GM23338 (cell line): Measurements from ENCODE around the gene BLACAT1. TPM values are rescaled to one million over a fixed set of nuclear protein-coding genes. Genes with fewer than 3 reads are reported as not detected.

Experiments used
- ATAC-seq: fragments of 200-7000 bp; cut with Tn5 transposase; 3 replicates; pipeline ENCODE4 v1.9.1; 2020
- DNase-seq: peaks from one replicate; pipeline ENCODE4 v3.0.0-alpha.2; 2015; ENCODE audit warnings: low spot score
- H2AFZ ChIP-seq: fragments of 200-600 bp; sonication (generic); 2 replicates; pipeline ENCODE4 v1.8.0; 2016; ENCODE audit warnings: antibody characterized with exemption, mild to moderate bottlenecking, moderate library complexity
- H3F3A ChIP-seq: fragments of 200-600 bp; sonication (generic); replicated peaks from 2 replicates; pipeline ENCODE4 v1.8.0; 2017; ENCODE audit warnings: antibody characterized with exemption, mixed run types, low read depth
- H3K27ac ChIP-seq: fragments of 200-600 bp; sonication (generic); 2 replicates; pipeline ENCODE4 v1.6.1; 2016; ENCODE audit warnings: low read depth
- H3K27me3 ChIP-seq: fragments of 200-600 bp; sonication (generic); 2 replicates; pipeline ENCODE4 v1.8.0; 2016; ENCODE audit warnings: mild to moderate bottlenecking, mixed run types, moderate library complexity; ENCODE audit not compliant: insufficient read depth
- H3K36me3 ChIP-seq: fragments of 200-600 bp; sonication (generic); 2 replicates; pipeline ENCODE4 v1.8.0; 2016; ENCODE audit warnings: mild to moderate bottlenecking; ENCODE audit not compliant: insufficient read depth
- H3K4me1 ChIP-seq: fragments of 200-600 bp; sonication (generic); 2 replicates; pipeline ENCODE4 v1.8.0; 2016; ENCODE audit warnings: mild to moderate bottlenecking, moderate library complexity; ENCODE audit not compliant: insufficient read depth
- H3K4me2 ChIP-seq: fragments of 200-600 bp; sonication (generic); 2 replicates; pipeline ENCODE4 v1.7.1; 2017; ENCODE audit warnings: mixed run types
- H3K4me3 ChIP-seq: fragments of 200-600 bp; sonication (generic); 2 replicates; pipeline ENCODE4 v1.6.1; 2016; ENCODE audit warnings: mixed run types
- H3K79me2 ChIP-seq: fragments of 200-600 bp; sonication (generic); replicated peaks from 2 replicates; pipeline ENCODE4 v1.8.0; 2017; ENCODE audit warnings: mild to moderate bottlenecking; ENCODE audit not compliant: insufficient read depth
- H3K9me2 ChIP-seq: fragments of 200-600 bp; sonication (generic); 2 replicates; pipeline ENCODE4 v1.8.0; 2017; ENCODE audit not compliant: insufficient read depth
- H4K20me1 ChIP-seq: fragments of 200-600 bp; sonication (generic); replicated peaks from 2 replicates; pipeline ENCODE4 v1.8.0; 2017; ENCODE audit warnings: mild to moderate bottlenecking; ENCODE audit not compliant: insufficient read depth
- H3K27ac Mint-ChIP-seq: 2 replicates; pipeline ENCODE4 v1.8.0; 2020; ENCODE audit warnings: inconsistent platforms, mild to moderate bottlenecking, moderate library complexity, mixed read lengths
- H3K27me3 Mint-ChIP-seq: 3 replicates; pipeline ENCODE4 v1.8.0; 2022; ENCODE audit warnings: low read depth, mild to moderate bottlenecking, moderate library complexity, mixed read lengths, inconsistent platforms; ENCODE audit not compliant: insufficient read depth, poor library complexity
- H3K36me3 Mint-ChIP-seq: 3 replicates; pipeline ENCODE4 v1.8.0; 2021; ENCODE audit warnings: low read depth, mild to moderate bottlenecking, inconsistent platforms, moderate library complexity, mixed read lengths
- H3K4me1 Mint-ChIP-seq: 3 replicates; pipeline ENCODE4 v1.8.0; 2020; ENCODE audit warnings: mild to moderate bottlenecking, inconsistent platforms, mixed read lengths
- H3K4me3 Mint-ChIP-seq: 3 replicates; pipeline ENCODE4 v1.8.0; 2021; ENCODE audit warnings: moderate library complexity, mild to moderate bottlenecking, inconsistent platforms, mixed read lengths
- H3K9me3 Mint-ChIP-seq: 3 replicates; pipeline ENCODE4 v1.8.0; 2020; ENCODE audit warnings: moderate library complexity, mild to moderate bottlenecking, inconsistent platforms, mixed read lengths
- CREB1 ChIP-seq: fragments of 250-450 bp; sonication (Bioruptor Pico); IDR thresholded peaks from 2 replicates; pipeline ENCODE4 v1.5.0; 2020; ENCODE audit warnings: low read depth, mild to moderate bottlenecking, moderate library complexity
- CTCF ChIP-seq, 2 experiments: fragments of 200-600 bp in 1 of 2; sonication (generic) in 1 of 2; conservative IDR thresholded peaks; 2 replicates each; pipeline versions ENCODE4 v1.5.1 to v1.6.1; 2016 to 2017; ENCODE audit warnings: antibody characterized with exemption in 2 of 2, low read depth in 2 of 2, mild to moderate bottlenecking in 2 of 2, moderate library complexity in 1 of 2
- ETS1 ChIP-seq: IDR thresholded peaks from 2 replicates; pipeline ENCODE4 v1.6.1; 2016; ENCODE audit warnings: antibody characterized with exemption
- JUNB ChIP-seq: IDR thresholded peaks from one replicate; pipeline ENCODE4 v1.6.1; 2016; ENCODE audit warnings: antibody characterized with exemption; ENCODE audit not compliant: unreplicated experiment
- NANOG ChIP-seq: IDR thresholded peaks from 2 replicates; pipeline ENCODE4 v1.6.1; 2016; ENCODE audit warnings: antibody characterized with exemption, borderline replicate concordance
- POLR2AphosphoS5 ChIP-seq: IDR thresholded peaks from 2 replicates; pipeline ENCODE4 v1.6.1; 2016; ENCODE audit warnings: antibody characterized with exemption, low read depth
- STAT1 ChIP-seq: IDR thresholded peaks from one replicate; pipeline ENCODE4 v1.6.1; 2016; ENCODE audit warnings: antibody characterized with exemption; ENCODE audit not compliant: unreplicated experiment
- ZNF331 ChIP-seq: fragments of 250-450 bp; sonication (Bioruptor Pico); IDR thresholded peaks from 2 replicates; pipeline ENCODE4 v1.5.0; 2020; ENCODE audit warnings: low read depth, mild to moderate bottlenecking, moderate library complexity
- polyA plus RNA-seq: library from polyadenylated mRNA; unstranded; fragments of >200 nt; fragmentation: Nextera tagmentation; extraction: Ambion mirVana; gene quantifications from 2 replicates; pipeline ENCODE4 v1.2.1, GENCODE V29; 2016
- total RNA-seq: library from RNA; depleted of rRNA; stranded (reverse); fragments of >200 nt; shearing (Covaris generic); gene quantifications from 2 replicates; pipeline ENCODE4 v1.2.3, GENCODE V29; 2014
- TF ChIP-seq, protein P1 (sequence below): IDR thresholded peaks from one replicate; pipeline ENCODE4 v1.6.1; 2018; ENCODE audit warnings: antibody characterized with exemption; ENCODE audit not compliant: unreplicated experiment
- TF ChIP-seq, protein P2 (sequence below): fragments of 250-450 bp; sonication (Bioruptor Pico); IDR thresholded peaks from 2 replicates; pipeline ENCODE4 v1.5.0; 2020; ENCODE audit warnings: mild to moderate bottlenecking, moderate library complexity

Gene BLACAT1
- total and polyA plus RNA-seq, 2 experiments from 2014 or later, result 1.6 to 6.2 TPM

DNA sequence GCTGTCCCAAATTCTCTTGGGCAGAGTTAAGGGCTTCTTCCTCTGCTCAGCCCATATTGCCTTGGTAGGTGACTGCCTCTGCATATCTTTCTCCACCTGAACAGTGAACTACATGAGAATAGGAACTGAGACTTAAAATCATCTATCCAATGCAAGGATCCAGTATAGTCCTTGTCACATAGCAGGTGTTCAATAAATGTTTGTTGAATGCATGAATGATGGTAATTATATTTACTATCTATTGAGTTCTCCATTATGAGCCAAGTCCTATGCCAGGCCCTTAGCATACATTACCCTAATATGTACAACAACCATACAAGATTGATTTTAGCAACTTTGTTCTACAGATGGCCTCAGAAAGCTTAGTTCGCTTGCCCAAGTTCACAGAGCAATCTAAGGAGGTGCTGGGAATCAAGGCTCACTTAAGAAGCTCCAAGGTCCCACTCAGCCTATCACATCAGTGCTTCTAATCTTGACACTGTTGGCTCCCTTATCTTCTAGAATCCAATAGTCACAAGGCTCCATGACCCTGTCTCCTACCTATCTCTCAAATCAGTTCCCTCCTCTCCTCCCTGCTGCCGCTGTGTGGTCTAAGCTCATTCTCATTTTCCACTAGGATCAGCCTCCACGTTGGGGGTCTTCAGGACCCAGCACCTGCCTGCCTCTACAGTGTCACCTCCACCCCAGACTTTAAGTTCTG is 46.4 kb upstream of the BLACAT1 start:
- Histone ChIP-seq H3K4me2 (no peak overlapping the region), H3K4me3 (no peak overlapping the region), H3K79me2 (peaks cover 25% of the 10 kb centered on the region), H3K9me2 (0 out of 2 replicates have a peak, but pooled peaks cover 3% of the 10 kb centered on the region), H3K36me3 (no peaks in the 10 kb centered on the region), H3K4me1 (peaks cover 31% of the 10 kb centered on the region), H3K27me3 (no peaks in the 10 kb centered on the region), H3K27ac (no peak overlapping the region), H3F3A (0 out of 2 replicates have a peak, but pooled peaks cover 4% of the 10 kb centered on the region), H2AFZ (no peak overlapping the region), H4K20me1 (peaks cover 12% of the 10 kb centered on the region)
- Mint-ChIP-seq H3K36me3 (peaks cover 11% of the 10 kb centered on the region; the same call in 2 of the 3 replicates), H3K9me3 (peaks cover 3% of the 10 kb centered on the region; the same call in 2 of the 3 replicates), H3K4me3 (no peak overlapping the region), H3K27me3 (peaks cover 4% of the 10 kb centered on the region), H3K4me1 (peaks cover 50% of the 10 kb centered on the region), H3K27ac (no peak overlapping the region)
- no peak for DNase-seq
- no peak for TF ChIP-seq ZNF331
- TF ChIP-seq NANOG, result no peak
- TF ChIP-seq, protein P1, sequence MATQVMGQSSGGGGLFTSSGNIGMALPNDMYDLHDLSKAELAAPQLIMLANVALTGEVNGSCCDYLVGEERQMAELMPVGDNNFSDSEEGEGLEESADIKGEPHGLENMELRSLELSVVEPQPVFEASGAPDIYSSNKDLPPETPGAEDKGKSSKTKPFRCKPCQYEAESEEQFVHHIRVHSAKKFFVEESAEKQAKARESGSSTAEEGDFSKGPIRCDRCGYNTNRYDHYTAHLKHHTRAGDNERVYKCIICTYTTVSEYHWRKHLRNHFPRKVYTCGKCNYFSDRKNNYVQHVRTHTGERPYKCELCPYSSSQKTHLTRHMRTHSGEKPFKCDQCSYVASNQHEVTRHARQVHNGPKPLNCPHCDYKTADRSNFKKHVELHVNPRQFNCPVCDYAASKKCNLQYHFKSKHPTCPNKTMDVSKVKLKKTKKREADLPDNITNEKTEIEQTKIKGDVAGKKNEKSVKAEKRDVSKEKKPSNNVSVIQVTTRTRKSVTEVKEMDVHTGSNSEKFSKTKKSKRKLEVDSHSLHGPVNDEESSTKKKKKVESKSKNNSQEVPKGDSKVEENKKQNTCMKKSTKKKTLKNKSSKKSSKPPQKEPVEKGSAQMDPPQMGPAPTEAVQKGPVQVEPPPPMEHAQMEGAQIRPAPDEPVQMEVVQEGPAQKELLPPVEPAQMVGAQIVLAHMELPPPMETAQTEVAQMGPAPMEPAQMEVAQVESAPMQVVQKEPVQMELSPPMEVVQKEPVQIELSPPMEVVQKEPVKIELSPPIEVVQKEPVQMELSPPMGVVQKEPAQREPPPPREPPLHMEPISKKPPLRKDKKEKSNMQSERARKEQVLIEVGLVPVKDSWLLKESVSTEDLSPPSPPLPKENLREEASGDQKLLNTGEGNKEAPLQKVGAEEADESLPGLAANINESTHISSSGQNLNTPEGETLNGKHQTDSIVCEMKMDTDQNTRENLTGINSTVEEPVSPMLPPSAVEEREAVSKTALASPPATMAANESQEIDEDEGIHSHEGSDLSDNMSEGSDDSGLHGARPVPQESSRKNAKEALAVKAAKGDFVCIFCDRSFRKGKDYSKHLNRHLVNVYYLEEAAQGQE, result no peak
- TF ChIP-seq CREB1 (CRISPR knock-in tag), result no peak
- TF ChIP-seq STAT1, result no peak
- TF ChIP-seq CTCF (conservative IDR thresholded peaks at IDR 0.05; ENCODE audit: low read depth in 2 of 2), result no peak
- no peak for TF ChIP-seq POLR2AphosphoS5
- TF ChIP-seq JUNB, result no peak
- no peak for TF ChIP-seq ETS1
- TF ChIP-seq, protein P2, sequence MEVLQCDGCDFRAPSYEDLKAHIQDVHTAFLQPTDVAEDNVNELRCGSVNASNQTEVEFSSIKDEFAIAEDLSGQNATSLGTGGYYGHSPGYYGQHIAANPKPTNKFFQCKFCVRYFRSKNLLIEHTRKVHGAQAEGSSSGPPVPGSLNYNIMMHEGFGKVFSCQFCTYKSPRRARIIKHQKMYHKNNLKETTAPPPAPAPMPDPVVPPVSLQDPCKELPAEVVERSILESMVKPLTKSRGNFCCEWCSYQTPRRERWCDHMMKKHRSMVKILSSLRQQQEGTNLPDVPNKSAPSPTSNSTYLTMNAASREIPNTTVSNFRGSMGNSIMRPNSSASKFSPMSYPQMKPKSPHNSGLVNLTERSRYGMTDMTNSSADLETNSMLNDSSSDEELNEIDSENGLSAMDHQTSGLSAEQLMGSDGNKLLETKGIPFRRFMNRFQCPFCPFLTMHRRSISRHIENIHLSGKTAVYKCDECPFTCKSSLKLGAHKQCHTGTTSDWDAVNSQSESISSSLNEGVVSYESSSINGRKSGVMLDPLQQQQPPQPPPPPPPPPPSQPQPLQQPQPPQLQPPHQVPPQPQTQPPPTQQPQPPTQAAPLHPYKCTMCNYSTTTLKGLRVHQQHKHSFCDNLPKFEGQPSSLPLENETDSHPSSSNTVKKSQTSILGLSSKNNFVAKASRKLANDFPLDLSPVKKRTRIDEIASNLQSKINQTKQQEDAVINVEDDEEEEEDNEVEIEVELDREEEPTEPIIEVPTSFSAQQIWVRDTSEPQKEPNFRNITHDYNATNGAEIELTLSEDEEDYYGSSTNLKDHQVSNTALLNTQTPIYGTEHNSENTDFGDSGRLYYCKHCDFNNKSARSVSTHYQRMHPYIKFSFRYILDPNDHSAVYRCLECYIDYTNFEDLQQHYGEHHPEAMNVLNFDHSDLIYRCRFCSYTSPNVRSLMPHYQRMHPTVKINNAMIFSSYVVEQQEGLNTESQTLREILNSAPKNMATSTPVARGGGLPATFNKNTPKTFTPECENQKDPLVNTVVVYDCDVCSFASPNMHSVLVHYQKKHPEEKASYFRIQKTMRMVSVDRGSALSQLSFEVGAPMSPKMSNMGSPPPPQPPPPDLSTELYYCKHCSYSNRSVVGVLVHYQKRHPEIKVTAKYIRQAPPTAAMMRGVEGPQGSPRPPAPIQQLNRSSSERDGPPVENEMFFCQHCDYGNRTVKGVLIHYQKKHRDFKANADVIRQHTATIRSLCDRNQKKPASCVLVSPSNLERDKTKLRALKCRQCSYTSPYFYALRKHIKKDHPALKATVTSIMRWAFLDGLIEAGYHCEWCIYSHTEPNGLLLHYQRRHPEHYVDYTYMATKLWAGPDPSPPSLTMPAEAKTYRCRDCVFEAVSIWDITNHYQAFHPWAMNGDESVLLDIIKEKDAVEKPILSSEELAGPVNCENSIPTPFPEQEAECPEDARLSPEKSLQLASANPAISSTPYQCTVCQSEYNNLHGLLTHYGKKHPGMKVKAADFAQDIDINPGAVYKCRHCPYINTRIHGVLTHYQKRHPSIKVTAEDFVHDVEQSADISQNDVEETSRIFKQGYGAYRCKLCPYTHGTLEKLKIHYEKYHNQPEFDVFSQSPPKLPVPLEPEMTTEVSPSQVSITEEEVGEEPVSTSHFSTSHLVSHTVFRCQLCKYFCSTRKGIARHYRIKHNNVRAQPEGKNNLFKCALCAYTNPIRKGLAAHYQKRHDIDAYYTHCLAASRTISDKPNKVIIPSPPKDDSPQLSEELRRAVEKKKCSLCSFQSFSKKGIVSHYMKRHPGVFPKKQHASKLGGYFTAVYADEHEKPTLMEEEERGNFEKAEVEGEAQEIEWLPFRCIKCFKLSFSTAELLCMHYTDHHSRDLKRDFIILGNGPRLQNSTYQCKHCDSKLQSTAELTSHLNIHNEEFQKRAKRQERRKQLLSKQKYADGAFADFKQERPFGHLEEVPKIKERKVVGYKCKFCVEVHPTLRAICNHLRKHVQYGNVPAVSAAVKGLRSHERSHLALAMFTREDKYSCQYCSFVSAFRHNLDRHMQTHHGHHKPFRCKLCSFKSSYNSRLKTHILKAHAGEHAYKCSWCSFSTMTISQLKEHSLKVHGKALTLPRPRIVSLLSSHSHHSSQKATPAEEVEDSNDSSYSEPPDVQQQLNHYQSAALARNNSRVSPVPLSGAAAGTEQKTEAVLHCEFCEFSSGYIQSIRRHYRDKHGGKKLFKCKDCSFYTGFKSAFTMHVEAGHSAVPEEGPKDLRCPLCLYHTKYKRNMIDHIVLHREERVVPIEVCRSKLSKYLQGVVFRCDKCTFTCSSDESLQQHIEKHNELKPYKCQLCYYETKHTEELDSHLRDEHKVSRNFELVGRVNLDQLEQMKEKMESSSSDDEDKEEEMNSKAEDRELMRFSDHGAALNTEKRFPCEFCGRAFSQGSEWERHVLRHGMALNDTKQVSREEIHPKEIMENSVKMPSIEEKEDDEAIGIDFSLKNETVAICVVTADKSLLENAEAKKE (CRISPR knock-in tag), result no peak
- no peak for ATAC-seq
